Naive thymus-derived CD4-positive, alpha-beta T cell (primary cell): Measurements from ENCODE around the gene TP53TG5. TPM values are rescaled to one million over a fixed set of nuclear protein-coding genes. Genes with fewer than 3 reads are reported as not detected.

Experiments
- ATAC-seq: fragments of 150-1000 bp; cut with Tn5 transposase; 2 replicates; pipeline ENCODE4 v1.10.0; 2021; ENCODE audit warnings: mild to moderate bottlenecking, moderate library complexity
- CTCF ChIA-PET: fragments of 350-600 bp; sonication (Branson Sonifier 250); formaldehyde crosslinking; loops from one replicate; lab custom pipeline; 2021; ENCODE audit warnings: antibody characterized with exemption; lab: Charles Lee
- POLR2A ChIA-PET: fragments of 350-600 bp; sonication (Branson Sonifier 250); formaldehyde crosslinking; loops from one replicate; lab custom pipeline; 2021; ENCODE audit warnings: antibody characterized with exemption, inconsistent platforms; lab: Charles Lee
- DNase-seq, 9 donors: peaks; one replicate each; pipeline versions ENCODE4 v3.0.0 to v3.0.0-alpha.2; 2020 to 2022; ENCODE audit warnings: mixed read lengths in 1 of 9
- H3K27ac ChIP-seq: one replicate; pipeline ENCODE4 v1.7.0; 2013; ENCODE audit warnings: mild to moderate bottlenecking, low read depth, low read length, moderate library complexity
- H3K27me3 ChIP-seq, 2 donors: one replicate each; pipeline ENCODE4 v1.7.0; 2013; ENCODE audit warnings: low read length in 2 of 2, mild to moderate bottlenecking in 2 of 2, moderate library complexity in 2 of 2; ENCODE audit not compliant: control insufficient read depth in 2 of 2, insufficient read depth in 2 of 2
- H3K36me3 ChIP-seq, 3 experiments: 1 replicate in 2 of 3; 2 replicates in 1 of 3; pipeline ENCODE4 v1.7.0; 2013; ENCODE audit warnings: low read length in 3 of 3, mild to moderate bottlenecking in 3 of 3, moderate library complexity in 1 of 3; ENCODE audit not compliant: insufficient read depth in 3 of 3, control insufficient read depth in 2 of 3
- H3K4me1 ChIP-seq, 2 donors: one replicate each; pipeline ENCODE4 v1.7.0; 2013; ENCODE audit warnings: low read length in 2 of 2, mild to moderate bottlenecking in 2 of 2, moderate library complexity in 1 of 2; ENCODE audit not compliant: control insufficient read depth in 2 of 2, insufficient read depth in 2 of 2
- H3K4me3 ChIP-seq: 2 replicates; pipeline ENCODE4 v1.7.0; 2013; ENCODE audit warnings: mild to moderate bottlenecking, low read length
- H3K9me3 ChIP-seq, 3 experiments: 1 replicate in 2 of 3; 2 replicates in 1 of 3; pipeline ENCODE4 v1.7.0; 2013; ENCODE audit warnings: low read length in 3 of 3; ENCODE audit not compliant: control insufficient read depth in 2 of 3
- H3K27ac Mint-ChIP-seq, 9 donors: one replicate each; pipeline ENCODE4 v1.8.0; 2020 to 2022; ENCODE audit warnings: mixed read lengths in 9 of 9, mild to moderate bottlenecking in 8 of 9, moderate library complexity in 5 of 9, inconsistent platforms in 2 of 9
- H3K27me3 Mint-ChIP-seq, 5 donors: one replicate each; pipeline ENCODE4 v1.8.0; 2021 to 2022; ENCODE audit warnings: mixed read lengths in 5 of 5, mild to moderate bottlenecking in 1 of 5
- H3K36me3 Mint-ChIP-seq, 5 donors: one replicate each; pipeline ENCODE4 v1.8.0; 2020 to 2022; ENCODE audit warnings: mixed read lengths in 5 of 5, mild to moderate bottlenecking in 3 of 5, inconsistent platforms in 1 of 5
- H3K4me1 Mint-ChIP-seq, 7 donors: one replicate each; pipeline ENCODE4 v1.8.0; 2020 to 2022; ENCODE audit warnings: mixed read lengths in 7 of 7, mild to moderate bottlenecking in 3 of 7, inconsistent platforms in 1 of 7
- H3K4me3 Mint-ChIP-seq, 10 donors: one replicate each; pipeline ENCODE4 v1.8.0; 2020 to 2022; ENCODE audit warnings: mild to moderate bottlenecking in 10 of 10, mixed read lengths in 10 of 10, moderate library complexity in 6 of 10, inconsistent platforms in 2 of 10
- H3K9me3 Mint-ChIP-seq, 11 donors: one replicate each; pipeline ENCODE4 v1.8.0; 2020 to 2022; ENCODE audit warnings: mixed read lengths in 11 of 11, mild to moderate bottlenecking in 4 of 11, inconsistent platforms in 1 of 11, moderate library complexity in 1 of 11
- intact Hi-C, 2 donors: fragments of 100-400 bp; cut with micrococcal nuclease; formaldehyde crosslinking; loops; one replicate each; pipeline ENCODE4 v1.15.1; 2023
- polyA plus RNA-seq, 2 donors: library from polyadenylated mRNA; unstranded; fragments of 300-500 nt; fragmentation: Illumina TruSeq; gene quantifications; one replicate each; pipeline ENCODE4 v1.2.3, GENCODE V29; 2021
- total RNA-seq, 6 experiments: library from RNA in 5 of 6; stranded (reverse) in 5 of 6; gene quantifications; 1 replicate in 5 of 6; 2 replicates in 1 of 6; pipeline ENCODE4 v1.2.3 and lab custom pipeline; 2021 to 2026

The TP53TG5 gene
- total and polyA plus RNA-seq, 7 experiments from 2014 or later, result 0.14 to 0.48 (median 0.24) TPM; not detected in 2

GRCh38 chr20:45410887-45411286 is 32.8 kb upstream of the TP53TG5 start:
- Mint-ChIP-seq H3K36me3 (peaks cover 0 to 10% (median 8%) of the 10 kb centered on the region in 5 donors), H3K27me3 (peaks cover 0 to 6% (median 0%) of the 10 kb centered on the region in 5 donors), H3K4me3 (no peak overlapping the region), H3K9me3 (no peaks in the 10 kb centered on the region), H3K4me1 (peaks cover 10 to 36% (median 27%) of the 10 kb centered on the region in 7 donors), H3K27ac (peak overlapping the region in 1 of 9 donors; percentile 40)
- DNase-seq (no peak), ATAC-seq (no peak)
- intact Hi-C loops, result loop anchor here in 1 of 2 donors (10.0 kb wide), 1 partner anchor 444 kb away; the partner anchor contains the start of genes ACOT8 and ZSWIM3
- H3K27ac ChIP-seq, result no peak overlapping the region
- CTCF ChIA-PET, result interaction anchor here (1.2 to 1.9 kb wide), 3 partner anchors 26 to 48 kb away, joined by 3 to 6 read pairs (median 5); partner anchors contain the start of gene SYS1
- peaks cover 0 to 19% (median 0%) of the 10 kb centered on the region in 3 experiments for H3K36me3 ChIP-seq
- H3K27me3 ChIP-seq, result no peaks in the 10 kb centered on the region
- no peak overlapping the region for H3K4me3 ChIP-seq
- POLR2A ChIA-PET, result interaction anchor here (0.7 to 2.8 kb wide), 5 partner anchors 36 to 48 kb away, joined by 3 to 10 read pairs (median 3); partner anchors contain the start of gene SYS1
- H3K9me3 ChIP-seq, result no peaks in the 10 kb centered on the region
- H3K4me1 ChIP-seq, result peaks cover 6 to 7% of the 10 kb centered on the region in 2 donors

- Mint-ChIP-seq H3K27me3 (peaks cover 0 to 14% (median 0%) of the 10 kb centered on the region in 5 donors), H3K4me1 (peaks cover 2 to 31% (median 22%) of the 10 kb centered on the region in 7 donors), H3K9me3 (no peaks in the 10 kb centered on the region), H3K4me3 (no peak overlapping the region), H3K27ac (peak overlapping the region in 2 of 9 donors; percentile 14 to 23), H3K36me3 (peaks cover 0 to 10% (median 8%) of the 10 kb centered on the region in 5 donors)
- ChIA-PET CTCF (interaction anchor here (1.2 to 1.9 kb wide), 2 partner anchors 28 to 44 kb away, joined by 3 to 6 read pairs; no protein-coding TSS in a partner anchor), POLR2A (interaction anchor here (0.7 to 2.8 kb wide), 3 partner anchors 36 to 1339 kb away, joined by 3 to 10 read pairs (median 6); partner anchors contain the start of gene SYS1)
- Histone ChIP-seq H3K36me3 (peaks cover 0 to 19% (median 0%) of the 10 kb centered on the region in 3 experiments), H3K27ac (no peak overlapping the region), H3K4me3 (no peak overlapping the region), H3K9me3 (no peaks in the 10 kb centered on the region), H3K4me1 (peaks cover 0 to 7% of the 10 kb centered on the region in 2 donors), H3K27me3 (no peaks in the 10 kb centered on the region)
- ATAC-seq (no peak), DNase-seq (no peak)
- intact Hi-C loops, result loop anchor here in 1 of 2 donors (10.0 kb wide), 1 partner anchor 445 kb away; the partner anchor contains the start of genes ACOT8 and ZSWIM3
These were observed 31.6 kb upstream of the TP53TG5 start for GRCh38 chr20:45409521-45410272.

GRCh38 chr20:45408646-45409213 is 30.6 kb upstream of the TP53TG5 start:
- Mint-ChIP-seq H3K4me1 (peaks cover 5 to 27% (median 21%) of the 10 kb centered on the region in 7 donors), H3K27me3 (peaks cover 0 to 19% (median 0%) of the 10 kb centered on the region in 5 donors), H3K36me3 (peaks cover 0 to 10% (median 8%) of the 10 kb centered on the region in 5 donors), H3K27ac (peak overlapping the region in 7 of 9 donors; percentile 51 to 90 (median 78)), H3K4me3 (peak overlapping the region in 7 of 10 donors; percentile 5 to 62 (median 28)), H3K9me3 (no peaks in the 10 kb centered on the region)
- POLR2A ChIA-PET, result interaction anchor here (0.7 to 4.8 kb wide), 4 partner anchors 7 to 46 kb away, joined by 4 to 49 read pairs (median 16); partner anchors contain the start of genes PIGT and SYS1
- no peaks in the 10 kb centered on the region for H3K27me3 ChIP-seq
- no peaks in the 10 kb centered on the region for H3K9me3 ChIP-seq
- intact Hi-C loops, result no loop called here
- ATAC-seq (peak; percentile 43), DNase-seq (peak in 1 of 9 donors; percentile 32)
- peak overlapping the region; percentile 74 for H3K27ac ChIP-seq
- peaks cover 0 to 19% (median 0%) of the 10 kb centered on the region in 3 experiments for H3K36me3 ChIP-seq
- no peak overlapping the region for H3K4me3 ChIP-seq
- H3K4me1 ChIP-seq, result peaks cover 0 to 7% of the 10 kb centered on the region in 2 donors
- CTCF ChIA-PET, result interaction anchor here (1.3 to 2.0 kb wide), 2 partner anchors 28 to 32 kb away, joined by 4 read pairs; no protein-coding TSS in a partner anchor

- H3K4me3 Mint-ChIP-seq, result peak within 1 kb of the TSS; percentile 67 to 92 (median 83)
- intact Hi-C loops, result loop anchor here in 1 of 2 donors (1.0 to 2.0 kb wide), 2 partner anchors 35 to 45 kb away; partner anchors contain the start of gene SYS1
- H3K4me3 ChIP-seq, result peak within 1 kb of the TSS; percentile 71
- peak within 1 kb of the TSS; percentile 74 for H3K27ac ChIP-seq
- CTCF ChIA-PET, result interaction anchor here (1.3 to 2.0 kb wide), 4 partner anchors 29 to 45 kb away, joined by 4 to 9 read pairs (median 4); partner anchors contain the start of gene SYS1
- no peaks in the 10 kb centered on the region for H3K9me3 ChIP-seq
- H3K27me3 ChIP-seq, result no peaks in the 10 kb centered on the region
- peaks cover 0 to 7% of the 10 kb centered on the region in 2 donors for H3K4me1 ChIP-seq
- ATAC-seq (peak; percentile 56), DNase-seq (peak in 4 of 9 donors; percentile 14 to 69 (median 25))
- H3K27me3 Mint-ChIP-seq, result peaks cover 0 to 19% (median 0%) of the 10 kb centered on the region in 5 donors
- peaks cover 5 to 27% (median 21%) of the 10 kb centered on the region in 7 donors for H3K4me1 Mint-ChIP-seq
- H3K36me3 Mint-ChIP-seq, result peaks cover 0 to 10% (median 8%) of the 10 kb centered on the region in 5 donors
- peak within 1 kb of the TSS; percentile 51 to 91 (median 79) for H3K27ac Mint-ChIP-seq
- H3K9me3 Mint-ChIP-seq, result no peaks in the 10 kb centered on the region
- H3K36me3 ChIP-seq, result peaks cover 0 to 19% (median 0%) of the 10 kb centered on the region in 3 experiments
- POLR2A ChIA-PET, result interaction anchor here (0.7 to 4.8 kb wide), 4 partner anchors 8 to 45 kb away, joined by 4 to 49 read pairs (median 16); partner anchors contain the start of genes PIGT and SYS1
These were observed 29.9 kb upstream of the TP53TG5 start, which contains the start of gene DBNDD2 for GRCh38 chr20:45407783-45408645. Gene DBNDD2, plus strand, starts transcription at chr20:45408289. Its CDS starts 179 bp downstream, at chr20:45408468.

GRCh38 chr20:45407067-45407745 is 29.1 kb upstream of the TP53TG5 start:
- peaks cover 0 to 19% (median 1%) of the 10 kb centered on the region in 3 experiments for H3K36me3 ChIP-seq
- peak overlapping the region; percentile 51 to 91 (median 79) for H3K27ac Mint-ChIP-seq
- H3K4me1 ChIP-seq, result peaks cover 0 to 7% of the 10 kb centered on the region in 2 donors
- DNase-seq (peak in 5 of 9 donors; percentile 7 to 40 (median 15)), ATAC-seq (peak; percentile 30)
- intact Hi-C loops, result loop anchor here in 1 of 2 donors (1.0 to 2.0 kb wide), 2 partner anchors 34 to 44 kb away; partner anchors contain the start of gene SYS1
- POLR2A ChIA-PET, result interaction anchor here (0.5 to 4.8 kb wide), 7 partner anchors 9 to 564 kb away, joined by 3 to 49 read pairs (median 3); partner anchors contain the start of genes PIGT and SYS1
- peak overlapping the region; percentile 71 for H3K4me3 ChIP-seq
- H3K36me3 Mint-ChIP-seq, result peaks cover 0 to 14% (median 8%) of the 10 kb centered on the region in 5 donors
- CTCF ChIA-PET, result interaction anchor here (1.6 to 2.0 kb wide), 3 partner anchors 30 to 44 kb away, joined by 4 to 9 read pairs (median 4); partner anchors contain the start of gene SYS1
- peaks cover 5 to 27% (median 21%) of the 10 kb centered on the region in 7 donors for H3K4me1 Mint-ChIP-seq
- H3K27me3 ChIP-seq, result no peaks in the 10 kb centered on the region
- peaks cover 0 to 2% (median 0%) of the 10 kb centered on the region in 11 donors for H3K9me3 Mint-ChIP-seq
- H3K27me3 Mint-ChIP-seq, result peaks cover 0 to 19% (median 0%) of the 10 kb centered on the region in 5 donors
- peak overlapping the region; percentile 74 for H3K27ac ChIP-seq
- H3K4me3 Mint-ChIP-seq, result peak overlapping the region; percentile 67 to 92 (median 83)
- H3K9me3 ChIP-seq, result no peaks in the 10 kb centered on the region
